ENCODE results near the gene PLCB1.

PLCB1 gene

GRCh38 chr20:8903655-8904605 is 771.9 kb downstream of the PLCB1 start:
- no peaks in the 10 kb centered on the region for H3K4me1 ChIP-seq (ENCODE audit: low read depth, poor library complexity, severe bottlenecking)
- no peak overlapping the region for H3K4me3 ChIP-seq (IDR thresholded peaks at IDR 0.05; ENCODE audit: insufficient read depth, low read depth, low read length)
- H4K20me1 ChIP-seq (ENCODE audit: insufficient read depth) = no peaks in the 10 kb centered on the region
- no peaks in the 10 kb centered on the region for H3K27me3 ChIP-seq (ENCODE audit: insufficient read depth, low read depth)
- H3K9ac ChIP-seq = no peak overlapping the region
- H3K27ac ChIP-seq = no peak overlapping the region
- no peak overlapping the region for H3K4me2 ChIP-seq
- no peaks in the 10 kb centered on the region for H3K79me2 ChIP-seq (ENCODE audit: insufficient read depth, low read depth)
- TF ChIP-seq CTCF (conservative IDR thresholded peaks at IDR 0.05; ENCODE audit: low read depth, low read length) = no peak
- H2AFZ ChIP-seq (ENCODE audit: low read depth) = no peak overlapping the region
- no peaks in the 10 kb centered on the region for H3K36me3 ChIP-seq (ENCODE audit: insufficient read depth)

- H3K4me3 ChIP-seq (IDR thresholded peaks at IDR 0.05; ENCODE audit: insufficient read depth, low read depth, low read length) = no peak overlapping the region
- no peak overlapping the region for H3K9ac ChIP-seq
- H3K4me2 ChIP-seq = no peak overlapping the region
- no peaks in the 10 kb centered on the region for H4K20me1 ChIP-seq (ENCODE audit: insufficient read depth)
- H3K79me2 ChIP-seq (ENCODE audit: insufficient read depth, low read depth) = no peaks in the 10 kb centered on the region
- H3K27ac ChIP-seq = no peak overlapping the region
- no peaks in the 10 kb centered on the region for H3K36me3 ChIP-seq (ENCODE audit: insufficient read depth)
- no peaks in the 10 kb centered on the region for H3K27me3 ChIP-seq (ENCODE audit: insufficient read depth, low read depth)
- no peak for TF ChIP-seq CTCF (conservative IDR thresholded peaks at IDR 0.05; ENCODE audit: low read depth, low read length)
- no peak overlapping the region for H2AFZ ChIP-seq (ENCODE audit: low read depth)
- H3K4me1 ChIP-seq (ENCODE audit: low read depth, poor library complexity, severe bottlenecking) = peaks cover 15% of the 10 kb centered on the region
Observed at GRCh38 chr20:8909596-8909995, 777.5 kb downstream of the PLCB1 start.

- no peak overlapping the region for H3K4me2 ChIP-seq
- no peak for TF ChIP-seq CTCF (conservative IDR thresholded peaks at IDR 0.05; ENCODE audit: low read depth, low read length)
- H3K27me3 ChIP-seq (ENCODE audit: insufficient read depth, low read depth) = no peaks in the 10 kb centered on the region
- no peak overlapping the region for H2AFZ ChIP-seq (ENCODE audit: low read depth)
- no peak overlapping the region for H3K9ac ChIP-seq
- H4K20me1 ChIP-seq (ENCODE audit: insufficient read depth) = no peaks in the 10 kb centered on the region
- no peak overlapping the region for H3K27ac ChIP-seq
- H3K4me1 ChIP-seq (ENCODE audit: low read depth, poor library complexity, severe bottlenecking) = peaks cover 18% of the 10 kb centered on the region
- H3K4me3 ChIP-seq (IDR thresholded peaks at IDR 0.05; ENCODE audit: insufficient read depth, low read depth, low read length) = no peak overlapping the region
- no peaks in the 10 kb centered on the region for H3K36me3 ChIP-seq (ENCODE audit: insufficient read depth)
- no peaks in the 10 kb centered on the region for H3K79me2 ChIP-seq (ENCODE audit: insufficient read depth, low read depth)
Observed at GRCh38 chr20:8912096-8912495, 780.0 kb downstream of the PLCB1 start.

DNA sequence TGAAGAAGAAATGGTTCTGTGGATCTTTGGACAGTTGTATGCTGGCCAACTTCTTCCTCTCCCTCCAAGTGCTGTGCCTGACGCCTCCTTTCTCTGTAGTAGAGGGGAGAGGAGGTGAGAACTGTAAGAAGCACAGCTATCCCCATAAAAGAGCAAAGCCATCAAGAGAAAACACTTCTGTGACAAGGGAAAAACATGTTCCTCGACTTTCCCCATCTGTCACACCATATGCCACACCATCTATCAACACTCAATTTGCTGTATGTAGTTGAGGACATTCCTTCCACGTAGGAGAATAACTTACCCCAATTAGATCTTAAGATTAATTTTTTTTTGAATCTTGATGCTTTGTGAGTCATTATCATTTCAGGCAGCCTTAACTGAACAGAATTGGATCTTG is 780.7 kb downstream of the PLCB1 start:
- Histone ChIP-seq H3K4me3 (IDR thresholded peaks at IDR 0.05; ENCODE audit: insufficient read depth, low read depth, low read length) (no peak overlapping the region), H3K27me3 (ENCODE audit: insufficient read depth, low read depth) (no peaks in the 10 kb centered on the region), H3K4me2 (no peak overlapping the region), H4K20me1 (ENCODE audit: insufficient read depth) (no peaks in the 10 kb centered on the region), H3K36me3 (ENCODE audit: insufficient read depth) (no peaks in the 10 kb centered on the region), H3K27ac (no peak overlapping the region), H3K4me1 (ENCODE audit: low read depth, poor library complexity, severe bottlenecking) (peaks cover 18% of the 10 kb centered on the region), H3K79me2 (ENCODE audit: insufficient read depth, low read depth) (no peaks in the 10 kb centered on the region), H3K9ac (no peak overlapping the region), H2AFZ (ENCODE audit: low read depth) (no peak overlapping the region)
- TF ChIP-seq CTCF (conservative IDR thresholded peaks at IDR 0.05; ENCODE audit: low read depth, low read length) = no peak

Data from KMS-11 (cell line).